IPS-11a (cell line): ENCODE results near the gene PDE4D.
"Not testable (repeated sequence)": the region's sequence is repeated elsewhere in the genome, so short reads cannot be mapped to it uniquely, and the experiment has no call there.

ENCODE experiments used
- H3K4me3 ChIP-seq: one replicate; pipeline ENCODE4 v1.5.1; 2013; ENCODE audit warnings: low read depth, low read length, control low read depth

PDE4D gene

DNA sequence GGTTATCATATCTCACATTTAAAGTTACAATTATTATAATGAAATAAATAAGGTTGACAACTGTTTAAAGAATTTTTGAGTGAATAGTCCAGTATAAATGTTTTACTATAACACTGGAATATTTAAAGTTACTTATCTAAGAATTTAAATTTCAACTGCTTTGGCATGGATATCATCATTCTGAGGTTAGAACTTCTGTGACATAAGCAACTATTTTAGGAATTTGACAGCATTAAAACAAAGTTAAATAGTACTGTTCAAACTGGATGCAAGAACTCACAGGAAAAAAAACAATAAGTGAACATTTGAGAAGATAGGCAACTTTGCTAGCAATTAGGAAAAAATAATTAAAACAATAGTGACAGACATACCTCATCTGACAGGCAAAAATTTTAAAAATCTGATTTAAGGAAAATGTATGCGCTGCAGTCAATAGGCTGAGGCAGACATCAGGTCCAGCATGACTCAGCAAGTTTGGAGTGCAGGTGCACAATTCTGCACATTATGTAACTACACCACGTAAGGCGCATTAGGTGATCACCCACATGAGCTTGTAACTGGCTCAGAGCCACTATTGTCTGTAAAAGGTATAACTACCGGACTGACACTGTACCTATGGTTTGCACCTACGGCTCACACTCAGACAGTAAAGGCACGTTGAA, 180.6 kb downstream of the PDE4D start:
- no peak overlapping the region for H3K4me3 ChIP-seq

DNA sequence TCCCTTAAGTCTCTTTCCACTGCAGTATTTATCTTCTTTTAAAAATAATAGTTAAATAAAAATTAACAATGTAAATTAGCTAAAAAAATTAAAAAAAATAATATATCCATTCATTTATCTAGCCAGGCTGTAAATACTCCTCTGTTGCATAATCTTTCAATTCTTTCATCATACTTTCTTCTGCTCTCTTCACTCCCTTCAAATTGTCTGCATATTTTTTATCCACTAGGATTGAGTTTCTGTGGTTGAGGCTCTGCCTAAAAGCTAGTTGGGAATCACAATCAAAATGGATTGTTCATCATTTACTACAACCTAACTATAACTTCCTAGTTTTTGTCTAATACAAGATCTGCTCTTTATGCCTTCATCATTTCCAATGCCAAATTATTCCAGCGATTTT, 182.2 kb downstream of the PDE4D start:
- H3K4me3 ChIP-seq, result no peak overlapping the region

DNA sequence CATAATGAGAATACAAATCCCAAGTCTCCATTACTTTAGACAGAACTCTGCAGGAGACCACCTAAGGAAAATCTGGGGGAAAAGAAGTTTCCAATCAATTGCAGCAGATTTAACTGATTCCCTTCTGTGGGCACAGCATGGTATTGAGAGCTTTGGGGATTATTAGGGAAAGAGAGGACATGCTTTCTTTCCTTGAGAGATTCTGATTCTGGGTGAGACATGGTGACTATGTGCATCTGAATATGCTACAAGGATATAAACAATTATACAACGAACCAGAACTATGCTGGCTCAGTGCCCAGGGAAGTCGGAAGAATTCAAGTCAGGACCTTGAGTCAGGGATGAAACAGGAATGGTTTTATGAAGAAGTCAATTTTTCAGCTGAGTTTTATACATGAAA, 183.7 kb downstream of the PDE4D start:
- no peak overlapping the region for H3K4me3 ChIP-seq

DNA sequence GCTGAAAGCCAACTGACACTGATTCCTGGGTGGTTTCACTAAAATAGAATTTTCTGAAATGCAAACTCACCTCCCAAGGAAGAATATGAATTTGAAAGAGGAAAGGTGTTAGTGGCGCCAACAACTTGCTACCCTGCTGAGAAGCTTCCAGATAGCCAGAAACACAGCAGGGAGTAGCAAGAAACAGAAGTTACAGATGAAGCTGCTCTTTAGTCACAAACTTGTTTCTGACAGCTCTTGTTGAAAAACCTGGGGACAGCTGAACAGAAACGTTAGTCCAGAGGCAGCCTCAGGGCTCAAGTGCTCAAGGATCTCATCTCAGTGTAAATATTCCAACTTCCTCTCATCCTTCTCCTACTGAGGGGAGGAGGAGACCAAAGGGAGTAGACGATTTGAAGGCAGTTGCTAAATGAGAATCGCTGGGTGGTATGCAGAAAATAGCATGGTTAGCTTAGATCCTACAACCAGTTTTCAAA, 184.1 kb downstream of the PDE4D start:
- H3K4me3 ChIP-seq, result no peak overlapping the region

GRCh38 chr5:59704936-59705335, 188.6 kb downstream of the PDE4D start:
- H3K4me3 ChIP-seq, result no peak overlapping the region

DNA sequence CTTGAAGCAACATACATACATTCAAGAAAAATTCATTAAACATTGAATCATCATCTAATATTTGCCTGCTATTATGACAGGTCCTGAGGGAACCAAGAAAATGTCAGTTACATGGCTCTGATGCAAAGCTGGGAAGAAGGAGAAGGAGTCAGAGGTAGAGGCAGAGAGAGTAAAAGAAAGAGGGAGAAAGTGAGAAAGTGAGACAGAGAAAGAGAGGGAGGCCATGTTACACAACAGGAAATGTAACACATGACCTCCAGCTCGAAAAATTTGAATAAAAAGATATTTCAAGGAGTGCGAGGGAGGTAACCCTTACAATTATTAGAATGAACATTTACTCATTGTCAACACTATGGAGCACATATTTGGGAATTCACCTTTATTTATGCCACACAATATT, 189.7 kb downstream of the PDE4D start:
- H3K4me3 ChIP-seq, result no peak overlapping the region

- no peak overlapping the region for H3K4me3 ChIP-seq
Observed at GRCh38 chr5:59698207-59699178, 195.0 kb downstream of the PDE4D start.

DNA sequence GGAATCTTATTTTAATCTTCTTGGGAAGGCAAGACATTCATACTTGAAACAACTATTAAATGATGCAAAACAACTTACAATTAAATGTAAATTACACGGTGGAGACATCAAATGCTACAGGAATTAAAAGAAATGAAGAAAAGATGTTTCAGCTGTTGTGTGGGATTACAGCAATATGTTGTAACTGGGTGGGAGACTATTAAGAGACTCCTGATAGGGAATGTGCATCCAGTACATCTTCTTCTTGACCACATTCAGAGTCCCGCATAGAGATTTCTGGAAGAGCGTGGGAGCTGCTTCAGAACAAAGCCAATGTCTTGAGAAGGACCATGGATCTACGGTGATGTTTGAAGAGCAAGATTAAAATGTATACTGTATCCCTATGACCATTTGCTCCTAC, 199.1 kb downstream of the PDE4D start:
- H3K4me3 ChIP-seq, result no peak overlapping the region

- no peak overlapping the region for H3K4me3 ChIP-seq
Observed at GRCh38 chr5:59693492-59694309, 199.8 kb downstream of the PDE4D start.

DNA sequence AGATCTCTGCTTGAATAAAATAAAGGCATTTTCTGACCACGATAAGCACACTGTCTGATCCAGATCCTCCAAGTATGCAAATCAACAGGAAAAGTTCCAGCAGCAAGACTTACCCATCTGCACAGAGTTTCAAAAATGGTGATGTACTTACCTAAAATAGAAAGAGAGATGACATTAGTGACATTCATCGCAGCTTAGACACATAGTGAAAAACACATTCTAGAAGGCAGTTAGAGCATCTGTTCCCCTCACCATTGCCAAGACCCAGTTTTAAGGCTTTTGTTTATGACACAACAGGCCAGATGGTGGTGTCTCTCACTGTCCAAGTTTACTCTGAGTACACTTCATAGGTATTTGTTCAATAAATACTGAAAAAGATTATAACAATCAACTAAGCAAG, 207.7 kb downstream of the PDE4D start:
- no peak overlapping the region for H3K4me3 ChIP-seq

DNA sequence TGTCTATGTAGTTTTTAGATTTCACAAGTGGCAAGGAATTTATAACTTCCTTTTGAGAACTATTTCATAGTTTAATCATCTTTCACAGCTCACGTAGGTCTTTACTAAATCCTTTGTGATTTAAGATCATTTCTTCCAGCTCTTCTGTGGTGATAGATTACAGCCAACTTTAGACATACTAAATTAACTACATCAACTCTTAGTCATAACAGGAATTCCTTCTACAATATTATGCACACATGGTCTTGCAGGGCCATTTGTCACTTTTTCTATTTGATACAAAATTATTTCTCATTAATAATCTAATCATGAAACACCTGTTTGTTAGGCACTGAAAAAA, 208.4 kb downstream of the PDE4D start:
- no peak overlapping the region for H3K4me3 ChIP-seq

DNA sequence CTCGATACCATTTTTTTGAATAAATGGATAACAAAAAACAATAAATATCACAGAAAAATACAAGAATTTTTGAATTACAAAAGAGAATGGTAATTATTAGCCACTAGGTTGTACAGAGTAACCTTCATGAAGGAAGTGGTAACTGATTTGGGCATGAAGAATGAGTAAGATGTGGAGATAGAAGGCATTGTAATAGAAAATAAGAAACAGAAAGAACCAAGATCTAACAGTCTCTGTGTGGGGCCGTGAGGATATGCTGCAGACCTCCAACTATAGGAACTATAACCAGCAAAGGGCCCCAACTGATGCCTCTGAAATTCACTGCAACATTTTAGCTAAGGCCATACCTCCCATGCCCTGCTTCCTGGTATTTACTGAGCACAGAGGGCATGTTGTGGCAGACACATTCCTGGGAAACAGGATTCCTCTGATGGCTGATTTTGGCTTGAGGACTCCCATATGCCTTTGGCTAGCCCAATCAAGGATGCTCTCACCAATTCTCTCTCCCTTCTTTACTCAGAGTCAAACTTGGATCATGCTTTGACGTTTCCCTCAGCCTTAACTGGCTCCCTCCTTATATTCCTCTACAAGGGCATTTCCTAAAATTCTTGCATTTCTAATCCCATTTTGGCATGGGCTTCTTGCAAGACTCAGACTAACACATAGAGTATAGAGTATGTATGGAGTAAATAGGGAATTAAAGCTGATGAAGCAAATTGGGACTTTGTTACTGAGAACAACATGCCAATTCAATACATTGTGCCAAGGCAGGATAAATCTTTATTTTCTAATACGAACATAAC, 208.9 kb downstream of the PDE4D start:
- H3K4me3 ChIP-seq, result no peak overlapping the region

- H3K4me3 ChIP-seq, result no peak overlapping the region
Observed at GRCh38 chr5:59683311-59683710, 210.2 kb downstream of the PDE4D start.

- H3K4me3 ChIP-seq, result no peak overlapping the region
Observed at GRCh38 chr5:59682542-59682941, 211.0 kb downstream of the PDE4D start.

DNA sequence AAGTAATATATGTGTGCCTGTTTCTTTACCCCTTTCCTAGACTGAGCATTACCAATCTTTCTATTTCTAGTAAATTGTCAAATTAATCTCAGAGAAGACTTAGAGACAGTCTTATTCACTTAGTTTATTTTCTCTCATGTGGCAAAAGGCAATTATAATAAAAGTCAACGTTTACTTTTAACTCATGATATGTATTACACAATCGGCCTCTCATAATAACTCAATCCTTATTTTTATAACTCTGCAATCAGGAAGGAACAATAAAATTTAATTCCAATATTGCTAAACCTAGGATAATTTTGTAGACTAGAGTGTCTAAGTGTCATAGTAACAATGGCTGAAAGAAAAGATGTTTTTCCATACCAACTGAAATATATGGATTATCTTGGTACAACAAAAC, 214.6 kb downstream of the PDE4D start:
- H3K4me3 ChIP-seq, result no peak overlapping the region

DNA sequence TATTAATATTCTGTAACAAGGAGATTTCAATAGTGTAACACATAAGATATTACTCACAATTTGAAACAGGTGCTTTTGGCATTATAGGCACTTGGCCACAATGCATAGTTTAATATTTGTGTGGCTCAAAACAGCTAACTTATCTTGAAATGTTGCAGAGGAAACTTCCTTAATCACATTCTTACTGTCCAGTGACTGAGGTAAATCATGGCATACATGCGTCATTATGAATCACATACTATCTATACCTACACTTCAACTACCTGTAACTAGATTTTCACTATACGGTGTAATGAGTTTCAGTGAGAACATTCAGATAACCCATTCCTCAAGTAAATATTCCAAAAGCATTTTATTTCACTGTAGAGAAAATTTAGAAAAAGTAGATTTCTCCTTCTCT, 218.8 kb downstream of the PDE4D start:
- no peak overlapping the region for H3K4me3 ChIP-seq

DNA sequence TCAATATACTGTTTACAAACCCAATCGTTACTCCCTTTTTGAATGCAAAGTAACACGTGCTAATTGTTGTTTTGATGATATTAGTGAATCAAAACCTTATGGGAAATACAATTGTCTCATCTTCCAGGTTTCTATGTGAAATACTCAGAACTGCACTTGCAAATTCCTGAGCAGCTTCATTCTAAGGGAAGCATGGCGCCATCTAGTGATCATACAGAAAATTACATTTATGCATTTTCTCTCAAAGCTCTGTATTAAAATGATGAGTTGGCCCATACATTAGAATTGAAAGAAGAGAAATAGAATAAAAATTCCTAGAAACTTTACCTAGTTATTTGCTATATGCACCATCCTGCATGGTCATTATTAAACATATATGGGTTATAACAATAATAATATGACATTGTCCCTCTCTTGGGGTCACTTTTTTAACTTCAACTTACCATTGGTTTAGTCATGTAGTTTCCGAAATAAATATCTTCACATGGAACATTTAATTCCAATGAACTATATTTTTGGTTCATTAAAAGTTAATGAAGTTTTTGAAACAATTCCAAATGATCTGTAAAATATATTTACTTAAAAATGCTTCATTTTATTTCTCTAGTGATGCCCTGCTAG, 220.0 kb downstream of the PDE4D start:
- no peak overlapping the region for H3K4me3 ChIP-seq

GRCh38 chr5:59666440-59667068, 227.0 kb downstream of the PDE4D start:
- H3K4me3 ChIP-seq, result no peak overlapping the region

- not testable (repeated sequence) for H3K4me3 ChIP-seq
Observed at GRCh38 chr5:59665832-59666203, 227.7 kb downstream of the PDE4D start.
